ENCODE results near the gene BCL2L11. TPM values are rescaled to one million over a fixed set of nuclear protein-coding genes. Genes with fewer than 3 reads are reported as not detected.
"Not testable (repeated sequence)": the region's sequence is repeated elsewhere in the genome, so short reads cannot be mapped to it uniquely, and the experiment has no call there.

BCL2L11 gene, protein sequence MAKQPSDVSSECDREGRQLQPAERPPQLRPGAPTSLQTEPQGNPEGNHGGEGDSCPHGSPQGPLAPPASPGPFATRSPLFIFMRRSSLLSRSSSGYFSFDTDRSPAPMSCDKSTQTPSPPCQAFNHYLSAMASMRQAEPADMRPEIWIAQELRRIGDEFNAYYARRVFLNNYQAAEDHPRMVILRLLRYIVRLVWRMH
- 2.3 TPM for polyA plus RNA-seq (2013, experiment 1 of 2; ENCODE audit: insufficient read length)
- 2.2 TPM for polyA plus RNA-seq (2013, experiment 2 of 2; ENCODE audit: insufficient read length)

DNA sequence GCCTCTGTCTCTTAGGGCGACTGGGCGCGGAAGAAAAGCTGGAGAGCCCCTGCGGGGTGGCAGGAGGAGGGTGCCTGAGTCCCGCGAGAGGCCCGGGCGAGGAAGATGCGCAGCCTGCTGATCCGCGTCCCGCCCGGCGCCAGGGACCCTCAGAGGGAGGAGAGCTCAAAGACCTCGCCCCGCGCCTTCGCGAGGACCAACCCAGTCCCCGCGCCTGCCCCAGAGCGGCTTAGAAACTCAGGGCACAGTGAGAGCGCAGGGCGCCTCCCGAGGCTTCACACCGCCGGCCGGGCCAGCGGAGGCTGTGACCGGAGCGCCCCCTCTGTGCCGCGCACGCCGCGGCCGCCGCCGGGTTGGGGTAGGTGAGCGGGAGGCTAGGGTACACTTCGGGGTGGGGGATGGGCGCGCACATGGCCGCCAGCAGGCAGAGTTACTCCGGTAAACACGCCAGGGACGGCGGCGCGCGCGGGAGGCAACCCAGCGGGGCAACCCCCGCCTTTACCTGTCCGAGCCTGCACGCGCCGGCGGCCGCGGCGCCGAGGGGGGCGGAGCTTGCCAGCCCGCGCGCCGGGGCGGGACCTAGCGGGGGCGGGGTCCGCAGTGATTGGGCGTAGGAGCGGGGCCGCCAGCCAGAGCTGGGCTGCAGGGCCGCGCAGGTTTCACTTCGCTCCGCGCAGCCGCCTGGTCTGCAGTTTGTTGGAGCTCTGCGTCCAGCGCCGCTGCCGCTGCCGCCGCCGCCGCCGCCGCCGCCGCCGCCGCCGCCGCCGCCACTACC, at the start of gene BCL2L11:
BCL2L11 (plus strand) TSS at position 662 of the 775 bp plus-strand sequence. CDS start 2,832 bp downstream, outside the sequence.
- peak; percentile 86 for DNase-seq

DNA sequence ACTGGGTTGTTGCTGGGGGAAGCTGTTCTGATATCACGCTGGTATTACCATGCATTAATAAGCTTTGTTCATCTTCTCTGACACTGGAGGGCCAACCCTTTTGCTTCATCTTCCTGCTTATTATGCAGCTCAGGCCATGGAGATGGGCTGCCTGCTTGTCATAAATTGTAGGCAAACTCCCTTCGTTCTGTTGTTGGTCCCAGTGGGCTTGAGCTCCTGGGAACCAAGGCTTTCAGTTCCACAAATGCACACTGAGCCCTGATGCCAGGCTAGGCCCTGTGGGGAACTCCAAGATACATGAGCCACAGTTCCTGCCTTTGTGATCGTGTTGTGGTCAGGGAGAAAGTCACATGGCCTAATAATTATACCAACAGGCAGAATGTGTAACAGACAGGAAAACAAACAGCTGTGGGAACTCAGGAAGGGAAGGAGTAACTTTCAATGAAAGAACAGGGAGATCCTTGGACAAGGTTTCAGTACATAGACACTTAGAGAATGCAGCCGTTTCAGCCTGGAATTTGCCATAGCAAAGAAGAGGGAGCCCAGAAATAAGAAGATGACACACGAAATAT, 49.0 kb upstream of the BCL2L11 start:
- peak; percentile 70 for DNase-seq

DNA sequence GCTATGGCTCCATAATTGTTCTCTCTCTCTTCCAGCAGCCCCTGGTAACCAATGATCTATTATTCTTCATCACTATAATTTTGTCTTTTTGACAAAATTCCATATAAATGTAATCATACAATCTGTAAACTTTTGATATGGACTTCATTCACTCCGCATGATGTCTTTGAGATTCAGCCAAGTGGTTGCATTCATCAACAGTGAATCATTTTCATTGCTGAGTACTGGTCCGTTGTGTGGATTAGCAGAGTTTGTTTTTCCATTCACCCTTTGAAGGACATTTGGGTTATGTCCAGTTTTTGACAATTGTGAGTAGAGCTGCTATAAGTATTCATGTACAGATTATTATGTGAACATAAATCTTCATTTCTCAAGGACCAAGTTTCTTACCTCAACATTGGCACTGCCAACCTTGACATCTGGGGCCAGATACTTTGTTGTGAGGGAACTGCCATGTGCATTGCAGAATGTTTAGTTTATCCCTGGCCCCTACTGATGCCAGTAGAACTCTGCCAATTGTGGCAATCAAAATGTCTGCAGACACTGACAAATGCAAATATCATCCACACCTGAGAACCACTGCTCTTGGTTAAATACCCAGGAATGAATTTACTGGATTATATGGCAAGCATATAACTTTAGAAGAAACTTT, 48.4 kb upstream of the BCL2L11 start:
- peak; percentile 87 for DNase-seq

DNA sequence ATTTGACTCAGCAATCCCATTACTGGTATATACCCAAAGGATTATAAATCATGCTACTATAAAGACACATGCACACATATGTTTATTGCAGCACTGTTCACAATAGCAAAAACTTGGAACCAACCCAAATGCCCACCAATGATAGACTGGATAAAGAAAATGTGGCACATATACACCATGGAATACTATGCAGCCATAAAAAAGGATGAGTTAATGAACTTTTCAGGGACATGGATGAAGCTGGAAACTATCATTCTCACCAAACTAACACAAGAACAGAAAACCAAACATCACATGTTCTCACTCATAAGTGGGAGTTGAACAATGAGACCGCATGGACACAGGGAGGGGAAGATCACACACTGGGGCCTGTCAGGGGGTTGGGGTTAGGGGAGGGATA, 38.1 kb upstream of the BCL2L11 start:
- DNase-seq: not testable (repeated sequence)

DNA sequence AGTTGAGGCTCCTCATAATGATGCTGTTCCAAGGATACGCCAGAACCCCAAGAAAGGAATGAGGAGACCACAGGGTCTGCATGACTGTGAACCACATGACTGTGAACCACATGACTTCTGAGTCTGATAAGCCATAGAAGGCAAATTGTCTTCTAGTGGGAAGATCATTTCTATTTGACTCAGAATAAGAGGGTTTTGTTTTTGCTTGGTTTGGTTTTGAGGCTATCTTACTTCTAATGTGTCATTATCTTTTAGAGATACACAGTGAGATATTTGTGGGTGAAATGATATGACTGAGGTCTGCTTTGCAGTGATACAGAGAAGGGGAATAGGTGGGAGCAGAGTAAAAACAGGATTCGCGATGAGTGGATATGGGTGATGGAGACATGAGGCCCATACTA, 28.9 kb upstream of the BCL2L11 start:
- DNase-seq: no peak

DNA sequence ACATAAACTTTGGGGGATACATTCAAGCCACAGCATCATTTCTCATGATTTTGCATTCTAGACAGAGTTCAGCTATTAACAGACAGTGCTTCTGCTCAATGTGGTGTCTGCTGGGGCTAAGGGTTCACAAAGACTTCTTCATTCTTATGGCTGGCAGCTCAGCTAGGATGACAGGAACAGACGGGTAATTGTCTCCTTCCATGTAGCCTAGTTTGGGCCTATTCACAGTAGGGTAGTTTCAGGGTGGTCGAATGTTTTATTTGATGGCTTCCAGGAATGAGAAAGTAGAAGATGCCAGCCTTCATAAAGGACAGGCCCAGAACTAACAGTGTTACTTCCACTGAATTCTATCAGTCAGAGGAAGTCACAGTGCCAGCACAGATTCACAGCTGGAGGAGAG, 26.0 kb upstream of the BCL2L11 start:
- no peak for DNase-seq

DNA sequence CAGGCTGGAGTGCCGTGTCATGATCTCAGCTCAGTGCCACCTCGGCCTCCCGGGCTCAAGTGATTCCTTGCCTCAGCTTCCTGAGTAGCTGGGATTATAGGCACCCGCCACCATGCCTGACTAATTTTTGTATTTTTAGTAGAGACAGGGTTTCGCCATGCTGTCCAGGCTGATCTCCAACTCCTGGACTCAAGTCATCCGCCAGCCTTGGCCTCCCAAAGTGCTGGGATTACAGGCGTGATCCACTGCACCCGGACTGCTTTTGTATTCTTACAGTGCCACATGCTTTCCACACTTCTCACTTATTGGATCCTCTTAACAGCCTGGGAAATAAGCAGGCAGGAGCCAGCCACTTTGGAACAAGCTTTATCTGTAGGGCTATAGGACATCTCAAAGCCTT, 25.3 kb upstream of the BCL2L11 start:
- DNase-seq: no peak

DNA sequence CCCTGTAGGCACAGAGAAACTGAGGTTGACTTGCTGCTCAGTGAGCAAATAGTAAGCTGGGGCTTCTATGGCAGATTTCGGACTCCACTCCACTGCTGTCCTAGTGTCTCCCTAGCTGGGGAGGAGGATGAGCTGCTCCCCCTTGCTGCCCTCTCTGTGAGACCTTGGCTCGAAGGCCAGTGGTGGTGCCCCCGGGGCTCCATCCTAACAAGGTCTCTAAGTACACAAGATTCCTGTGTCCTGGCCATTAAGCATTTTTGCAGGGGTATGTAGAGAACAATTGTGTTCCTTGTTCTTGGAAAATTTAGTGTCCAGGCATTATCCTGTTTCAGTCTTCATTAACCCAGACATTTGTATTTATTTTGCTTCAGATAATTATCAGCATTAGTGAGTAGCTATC, 21.3 kb upstream of the BCL2L11 start:
- DNase-seq: no peak

DNA sequence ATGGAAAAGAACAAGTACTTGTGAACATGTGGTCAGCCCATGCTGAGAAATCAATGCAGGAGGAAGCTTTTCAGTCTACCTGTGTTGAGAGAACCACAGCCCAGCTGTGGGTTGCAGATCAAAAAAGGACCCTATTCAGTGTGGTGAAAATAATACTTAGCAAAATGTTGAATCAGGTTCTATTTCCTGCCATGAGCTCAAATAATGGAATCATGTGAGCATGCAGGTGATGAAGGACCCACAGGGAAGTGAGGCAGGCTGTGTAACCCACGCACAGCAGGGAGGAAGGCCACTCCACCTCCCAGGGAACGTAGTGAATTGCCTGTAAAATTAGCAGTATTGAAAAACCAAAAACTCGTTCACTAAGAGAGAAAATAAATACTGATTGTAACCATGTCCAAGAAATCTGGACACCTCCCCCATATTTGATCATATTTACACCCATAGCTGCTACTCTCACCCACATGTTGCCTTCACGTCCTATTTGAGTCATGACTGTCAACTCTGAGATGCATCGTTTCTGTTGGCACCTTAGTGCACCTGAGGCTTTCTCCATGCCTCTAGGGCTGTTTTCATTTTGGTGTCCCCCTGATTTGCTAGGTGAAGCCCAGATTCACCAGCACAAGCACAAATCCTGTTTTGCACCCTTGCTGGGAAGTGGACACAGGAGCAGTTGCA, 20.5 kb upstream of the BCL2L11 start:
- DNase-seq: no peak

DNA sequence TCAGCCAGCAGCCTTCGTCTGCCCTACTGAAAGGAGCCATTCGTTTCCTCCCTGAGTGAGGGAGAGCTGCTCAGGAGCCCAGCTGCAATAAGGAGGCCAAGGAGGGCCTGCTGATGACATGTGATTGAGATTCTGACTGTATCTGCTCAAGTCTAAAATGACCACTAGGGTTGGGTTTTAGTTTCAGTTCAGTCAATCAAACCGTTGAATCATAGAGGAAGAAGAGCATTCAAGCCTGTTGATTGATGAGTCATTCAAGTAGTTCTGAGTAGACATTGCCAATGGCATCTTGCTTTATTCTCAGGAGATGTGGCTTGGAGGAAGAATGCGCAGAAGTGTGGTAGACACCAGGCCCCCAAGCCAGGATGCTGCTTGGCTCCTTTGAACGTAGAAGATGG, 19.9 kb upstream of the BCL2L11 start:
- DNase-seq: peak; percentile 30

DNA sequence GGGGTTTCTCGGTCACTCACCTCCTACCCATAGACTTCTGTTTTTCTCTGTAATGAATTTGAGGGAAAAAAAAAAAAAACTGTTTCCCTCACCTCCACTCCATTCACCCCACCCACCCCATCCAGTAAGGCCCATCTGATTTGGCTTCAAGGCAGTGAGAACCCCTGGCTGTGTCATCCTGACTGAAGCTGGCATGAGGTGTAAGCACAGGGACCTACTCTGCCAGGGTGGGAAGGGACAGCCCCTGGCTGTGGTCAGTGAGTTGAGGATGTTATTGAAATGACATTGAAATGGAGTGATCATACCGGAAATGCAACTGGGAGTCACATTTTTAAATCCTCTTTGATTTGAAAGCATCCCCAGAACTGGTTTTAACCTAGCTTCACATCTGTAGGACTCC, 19.1 kb upstream of the BCL2L11 start:
- DNase-seq: no peak

DNA sequence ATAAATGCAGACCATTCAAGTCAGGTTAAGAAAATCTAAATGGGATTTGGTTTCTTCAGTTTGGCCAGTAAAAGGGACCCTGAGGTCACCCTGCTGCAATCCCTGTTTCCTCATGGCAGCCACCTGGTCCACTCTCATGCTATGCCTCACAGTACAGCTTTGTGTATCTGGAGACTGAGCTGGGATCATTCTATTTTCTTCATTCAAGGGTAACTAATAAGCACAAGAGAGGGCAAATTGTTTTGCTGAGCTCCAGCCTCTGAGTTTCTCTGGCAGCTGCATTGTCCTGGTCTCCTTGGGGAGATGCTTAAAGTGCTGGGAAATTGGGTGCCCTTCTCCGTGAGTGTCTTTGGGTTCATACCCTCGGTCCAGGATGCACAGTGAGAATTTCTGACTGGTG, 18.5 kb upstream of the BCL2L11 start:
- no peak for DNase-seq

DNA sequence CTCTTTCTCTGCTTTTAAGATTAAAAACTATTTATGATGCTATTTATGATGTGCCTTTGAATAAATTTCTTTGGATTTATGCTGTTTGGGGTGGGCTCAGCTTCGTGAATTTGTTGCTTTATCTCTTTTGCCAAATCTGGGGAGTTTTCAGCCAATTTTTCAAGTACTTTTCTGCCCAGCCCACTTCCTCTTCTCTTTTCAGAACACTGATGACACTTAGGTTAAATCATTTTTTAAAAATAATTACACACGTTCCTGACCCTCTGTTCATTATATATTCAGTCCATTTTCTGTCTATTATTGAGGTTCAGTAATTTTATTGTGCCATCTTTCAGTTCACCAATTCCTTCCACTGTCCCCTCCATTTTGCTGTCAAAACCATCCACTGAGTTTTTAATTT, 14.8 kb upstream of the BCL2L11 start:
- DNase-seq: no peak

DNA sequence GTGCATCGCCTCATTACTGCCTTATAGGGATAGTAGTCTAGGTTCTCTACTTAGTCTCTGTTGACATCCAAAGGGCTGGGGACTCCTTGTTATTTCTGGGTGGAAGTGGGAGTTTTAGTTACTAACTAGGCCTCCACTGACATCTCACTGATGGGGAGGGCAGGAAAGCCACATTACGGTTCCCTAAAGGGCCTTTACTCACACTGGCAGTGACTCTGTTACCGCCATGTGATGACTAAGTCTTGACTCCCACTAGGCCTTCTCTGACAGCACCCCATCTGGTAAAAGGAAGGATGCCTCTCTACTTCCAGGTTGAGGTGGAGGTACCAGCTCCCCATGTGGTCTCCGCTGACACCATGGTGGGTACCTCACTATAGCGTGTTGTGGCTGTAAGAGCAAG, 14.0 kb upstream of the BCL2L11 start:
- DNase-seq: no peak

DNA sequence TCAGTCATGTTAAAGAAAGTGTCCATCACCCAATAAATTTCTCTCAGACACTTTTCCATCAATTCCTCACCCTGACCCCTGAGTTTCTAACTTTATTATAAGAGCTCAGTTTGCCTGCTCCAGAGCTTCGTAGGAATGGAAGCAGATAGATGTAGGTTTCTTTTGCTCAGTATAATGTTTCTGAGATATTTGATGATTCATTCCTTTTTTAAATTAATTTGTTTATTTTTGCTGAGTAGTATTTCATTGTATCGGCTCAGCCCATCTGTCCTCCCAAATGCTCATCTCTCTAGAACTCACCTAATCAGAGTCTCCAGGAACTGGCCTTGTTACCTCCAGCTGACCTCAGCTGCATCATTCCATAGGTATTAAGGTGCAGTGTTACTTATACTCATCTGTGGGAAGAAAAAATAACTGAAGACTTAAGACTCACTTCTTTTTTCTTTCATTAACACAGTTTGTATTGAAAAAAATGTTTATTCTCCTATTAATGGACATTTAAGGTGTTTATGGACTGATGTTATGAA, 11.9 kb upstream of the BCL2L11 start:
- no peak for DNase-seq

DNA sequence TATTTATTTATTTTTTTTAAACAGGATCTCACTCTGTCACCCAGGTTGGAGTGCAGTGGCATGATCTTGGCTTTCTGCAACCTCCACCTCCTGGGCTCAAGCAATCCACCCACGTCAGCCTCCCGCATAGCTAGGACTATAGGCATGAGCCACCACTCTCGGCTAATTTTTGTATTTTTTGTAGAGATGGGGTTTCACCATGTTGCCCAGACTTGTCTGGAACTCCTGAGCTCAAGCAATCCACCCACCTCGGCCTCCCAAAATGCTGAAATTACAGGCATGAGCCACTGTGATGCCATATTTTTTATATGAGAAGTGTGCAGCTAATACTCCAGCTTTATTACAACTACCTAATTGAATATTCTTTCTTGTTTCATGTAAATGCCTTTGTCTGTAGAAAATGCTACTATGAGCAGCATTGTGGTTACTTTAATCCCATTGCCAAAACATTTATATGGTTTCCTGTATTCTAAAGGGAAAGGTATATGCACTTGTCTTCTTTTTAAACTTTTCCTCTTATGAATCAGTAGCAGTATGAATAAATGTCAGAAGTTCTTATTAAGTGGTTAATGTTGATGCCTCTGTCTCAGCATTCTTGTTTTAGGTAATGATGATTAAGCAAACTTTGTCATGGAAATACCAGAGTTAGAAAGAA, 9.5 kb upstream of the BCL2L11 start:
- DNase-seq: no peak

DNA sequence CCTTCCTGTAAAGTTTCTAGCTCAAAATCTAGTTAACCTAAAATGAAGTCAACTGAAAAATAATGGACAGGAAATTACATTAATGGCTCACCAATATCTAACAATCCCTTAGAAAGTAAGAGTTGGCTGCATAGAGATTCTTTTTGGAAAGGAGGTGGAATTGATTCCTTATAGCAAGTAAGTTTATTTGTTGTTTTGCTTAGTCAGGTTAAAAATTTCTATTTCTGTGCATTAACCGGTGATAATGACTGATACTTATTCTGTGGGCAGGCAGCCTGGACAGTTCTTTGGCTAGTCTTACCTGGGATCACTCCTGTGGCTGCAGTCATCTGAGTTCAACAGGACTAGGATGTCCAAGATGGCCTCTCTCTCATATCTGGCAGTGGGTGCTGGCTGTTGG, 6.9 kb upstream of the BCL2L11 start:
- no peak for DNase-seq

DNA sequence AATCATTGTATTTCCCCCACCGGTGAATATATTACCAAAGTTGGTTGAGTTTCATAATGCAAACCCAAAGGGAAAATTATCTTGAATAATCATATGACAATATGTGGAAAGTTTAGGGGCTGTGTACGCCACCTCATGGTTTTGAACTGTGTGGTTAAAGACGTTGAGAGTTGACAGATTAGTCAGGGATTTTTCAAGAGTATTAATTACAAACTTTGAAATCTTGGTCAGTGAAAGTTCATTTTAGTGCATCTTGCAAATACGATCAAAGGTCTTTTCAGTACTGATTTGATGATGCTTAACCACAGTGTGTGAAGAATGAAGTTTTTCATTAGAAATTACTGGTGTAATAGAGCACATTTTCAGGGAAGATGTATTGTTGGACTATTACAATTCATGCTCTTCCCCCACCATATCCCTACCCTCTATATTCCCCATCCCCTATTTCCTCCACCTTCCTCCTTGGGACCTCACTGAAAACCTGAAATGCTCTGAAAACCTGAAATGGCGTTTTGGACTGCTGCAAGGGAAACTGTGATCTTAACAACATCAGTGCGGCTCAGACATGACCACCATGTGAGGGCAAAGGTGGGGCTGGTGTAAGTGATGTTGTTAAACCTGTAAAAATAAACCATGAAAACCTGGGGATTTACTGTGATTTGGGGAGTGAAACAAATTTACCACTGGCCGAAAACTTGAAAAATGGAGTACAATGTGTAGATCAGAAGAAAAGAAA, 4.5 kb upstream of the BCL2L11 start:
- DNase-seq: no peak

DNA sequence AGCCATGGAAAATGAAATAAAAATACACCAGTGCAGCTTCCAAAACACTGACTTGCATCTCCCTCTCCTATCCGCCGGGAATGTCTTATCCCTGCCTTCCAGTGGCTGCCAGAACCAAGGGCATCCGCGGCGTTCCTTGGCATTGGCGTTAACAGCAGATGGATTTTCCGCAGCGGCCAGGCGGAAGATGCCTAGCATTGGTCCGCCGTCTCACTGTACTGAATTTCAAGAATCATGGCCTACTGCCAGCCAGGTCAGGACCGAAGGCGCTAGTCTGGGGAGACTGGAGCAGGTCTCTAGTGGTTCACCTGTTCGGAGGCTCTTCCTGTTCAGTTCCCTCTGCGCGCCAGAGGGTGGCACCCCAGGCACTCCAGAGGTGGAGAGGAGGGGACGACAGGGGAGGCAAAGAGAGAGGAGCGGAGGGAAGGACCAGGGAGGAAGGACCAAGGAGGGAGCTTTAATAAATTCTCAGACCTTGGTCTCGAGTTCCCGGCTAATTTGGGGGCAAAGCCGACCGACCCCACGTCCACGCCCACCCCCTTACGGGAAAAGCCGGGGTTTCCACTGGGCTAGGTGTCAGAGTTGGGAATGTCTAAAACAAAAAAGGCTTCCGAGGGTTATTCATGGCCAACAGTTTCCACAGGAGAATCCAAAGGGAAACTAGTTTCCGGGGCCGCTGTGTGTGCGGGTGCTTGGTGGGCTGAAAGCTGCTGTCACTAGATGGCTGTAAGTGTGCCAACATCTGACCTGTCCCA, 3.7 kb upstream of the BCL2L11 start:
- DNase-seq: peak; percentile 75
